Fibroblast of lung (primary cell): ENCODE measurements around the gene MTAP.

Experiments
- EZH2 ChIP-seq: IDR thresholded peaks from 2 replicates; pipeline ENCODE4 v1.5.1; 2012; ENCODE audit warnings: low read length, control low read depth, mild to moderate bottlenecking; ENCODE audit errors: missing control alignments
- TF ChIP-seq, protein P1 (sequence below), 2 donors: IDR thresholded peaks in 1 of 2; conservative IDR thresholded peaks in 1 of 2; 1 replicate in 1 of 2; 2 replicates in 1 of 2; pipeline ENCODE4 v1.5.1; 2011 to 2012; ENCODE audit warnings: low read length in 2 of 2, control low read depth in 1 of 2, inconsistent platforms in 1 of 2, low read depth in 1 of 2, mild to moderate bottlenecking in 1 of 2

DNA sequence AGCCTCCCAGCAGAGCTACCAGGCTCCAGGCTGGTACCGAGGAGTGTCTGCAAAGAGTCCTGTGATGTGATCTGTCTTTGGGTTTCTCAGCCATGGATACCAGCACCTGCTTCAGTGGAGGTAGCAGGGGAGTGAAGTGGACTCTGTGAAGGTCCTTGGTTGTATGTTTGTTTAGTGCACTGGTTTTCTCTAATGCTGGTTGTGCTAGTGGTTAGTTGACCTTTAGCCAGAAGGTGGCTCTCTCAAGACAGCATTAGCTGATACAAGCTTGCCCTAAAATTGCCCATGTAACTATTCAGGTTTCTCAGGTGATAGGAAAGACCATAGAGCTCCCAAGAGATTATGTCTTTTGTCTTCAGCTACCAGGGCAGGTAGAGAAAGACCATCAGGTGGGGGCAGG, 87.2 kb downstream of the MTAP start:
- TF ChIP-seq, protein P1, sequence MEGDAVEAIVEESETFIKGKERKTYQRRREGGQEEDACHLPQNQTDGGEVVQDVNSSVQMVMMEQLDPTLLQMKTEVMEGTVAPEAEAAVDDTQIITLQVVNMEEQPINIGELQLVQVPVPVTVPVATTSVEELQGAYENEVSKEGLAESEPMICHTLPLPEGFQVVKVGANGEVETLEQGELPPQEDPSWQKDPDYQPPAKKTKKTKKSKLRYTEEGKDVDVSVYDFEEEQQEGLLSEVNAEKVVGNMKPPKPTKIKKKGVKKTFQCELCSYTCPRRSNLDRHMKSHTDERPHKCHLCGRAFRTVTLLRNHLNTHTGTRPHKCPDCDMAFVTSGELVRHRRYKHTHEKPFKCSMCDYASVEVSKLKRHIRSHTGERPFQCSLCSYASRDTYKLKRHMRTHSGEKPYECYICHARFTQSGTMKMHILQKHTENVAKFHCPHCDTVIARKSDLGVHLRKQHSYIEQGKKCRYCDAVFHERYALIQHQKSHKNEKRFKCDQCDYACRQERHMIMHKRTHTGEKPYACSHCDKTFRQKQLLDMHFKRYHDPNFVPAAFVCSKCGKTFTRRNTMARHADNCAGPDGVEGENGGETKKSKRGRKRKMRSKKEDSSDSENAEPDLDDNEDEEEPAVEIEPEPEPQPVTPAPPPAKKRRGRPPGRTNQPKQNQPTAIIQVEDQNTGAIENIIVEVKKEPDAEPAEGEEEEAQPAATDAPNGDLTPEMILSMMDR (conservative IDR thresholded peaks at IDR 0.05 in 1 of 2, IDR thresholded peaks at IDR 0.05 in 1 of 2; ENCODE audit: low read depth in 1 of 2, low read length in 2 of 2): no peak
- no peak for TF ChIP-seq EZH2
